Osteocyte (in vitro differentiated cells): ENCODE data around the gene LIN37. TPM values are rescaled to one million over a fixed set of nuclear protein-coding genes. Genes with fewer than 3 reads are reported as not detected.

Experiments
- DNase-seq: peaks from one replicate; pipeline ENCODE4 v3.0.0; 2021; ENCODE audit warnings: mixed read lengths; ENCODE audit not compliant: unreplicated experiment; ENCODE audit errors: extremely low spot score
- H3K27ac Mint-ChIP-seq: one replicate; pipeline ENCODE4 v1.8.0; 2021; ENCODE audit warnings: mild to moderate bottlenecking, mixed read lengths; ENCODE audit not compliant: unreplicated experiment
- H3K27me3 Mint-ChIP-seq: one replicate; pipeline ENCODE4 v1.8.0; 2021; ENCODE audit warnings: mixed read lengths; ENCODE audit not compliant: unreplicated experiment
- H3K36me3 Mint-ChIP-seq: one replicate; pipeline ENCODE4 v1.8.0; 2021; ENCODE audit warnings: mixed read lengths; ENCODE audit not compliant: unreplicated experiment
- H3K4me1 Mint-ChIP-seq: one replicate; pipeline ENCODE4 v1.8.0; 2021; ENCODE audit warnings: mixed read lengths; ENCODE audit not compliant: unreplicated experiment
- H3K4me3 Mint-ChIP-seq: one replicate; pipeline ENCODE4 v1.8.0; 2021; ENCODE audit warnings: mild to moderate bottlenecking, moderate library complexity, mixed read lengths; ENCODE audit not compliant: unreplicated experiment
- H3K9me3 Mint-ChIP-seq: one replicate; pipeline ENCODE4 v1.8.0; 2021; ENCODE audit warnings: mixed read lengths; ENCODE audit not compliant: unreplicated experiment
- CTCF ChIP-seq: fragments of 200-600 bp; sonication (generic); IDR thresholded peaks from 2 replicates; pipeline ENCODE4 v1.5.0; 2021; ENCODE audit warnings: antibody characterized with exemption, mild to moderate bottlenecking, moderate library complexity
- total RNA-seq: library from RNA; stranded (reverse); gene quantifications from 2 replicates; pipeline ENCODE4 v1.2.1, GENCODE V29; 2021

The LIN37 gene
- total RNA-seq, 1 donor from 2014 or later, result 15.7 TPM

- Mint-ChIP-seq H3K4me3 (no peak overlapping the region), H3K27ac (no peak overlapping the region), H3K27me3 (no peaks in the 10 kb centered on the region), H3K4me1 (no peaks in the 10 kb centered on the region), H3K9me3 (no peaks in the 10 kb centered on the region), H3K36me3 (peaks cover 10% of the 10 kb centered on the region)
- TF ChIP-seq CTCF, result no peak
- DNase-seq, result no peak
These were observed 36.9 kb downstream of the LIN37 start for GRCh38 chr19:35785339-35785627.

- no peak for TF ChIP-seq CTCF
- H3K4me1 Mint-ChIP-seq, result no peaks in the 10 kb centered on the region
- no peak overlapping the region for H3K4me3 Mint-ChIP-seq
- no peaks in the 10 kb centered on the region for H3K9me3 Mint-ChIP-seq
- peaks cover 6% of the 10 kb centered on the region for H3K36me3 Mint-ChIP-seq
- H3K27ac Mint-ChIP-seq, result no peak overlapping the region
- no peaks in the 10 kb centered on the region for H3K27me3 Mint-ChIP-seq
- DNase-seq, result no peak
These were observed 38.2 kb downstream of the LIN37 start for GRCh38 chr19:35786299-35787160.

- H3K9me3 Mint-ChIP-seq, result no peaks in the 10 kb centered on the region
- no peaks in the 10 kb centered on the region for H3K27me3 Mint-ChIP-seq
- H3K4me1 Mint-ChIP-seq, result no peaks in the 10 kb centered on the region
- no peak overlapping the region for H3K27ac Mint-ChIP-seq
- no peak for DNase-seq
- TF ChIP-seq CTCF, result no peak
- no peak overlapping the region for H3K4me3 Mint-ChIP-seq
- H3K36me3 Mint-ChIP-seq, result peaks cover 4% of the 10 kb centered on the region
These were observed 38.9 kb downstream of the LIN37 start for GRCh38 chr19:35787227-35787799.

GRCh38 chr19:35788205-35788960, 40.0 kb downstream of the LIN37 start:
- no peaks in the 10 kb centered on the region for H3K27me3 Mint-ChIP-seq
- no peaks in the 10 kb centered on the region for H3K4me1 Mint-ChIP-seq
- H3K27ac Mint-ChIP-seq, result no peak overlapping the region
- H3K4me3 Mint-ChIP-seq, result no peak overlapping the region
- no peak for TF ChIP-seq CTCF
- DNase-seq, result no peak
- peaks cover 2% of the 10 kb centered on the region for H3K36me3 Mint-ChIP-seq
- no peaks in the 10 kb centered on the region for H3K9me3 Mint-ChIP-seq
